Smooth muscle cell (in vitro differentiated cells): Measurements from ENCODE around the gene PLXNA1. TPM values are rescaled to one million over a fixed set of nuclear protein-coding genes. Genes with fewer than 3 reads are reported as not detected.

Source experiments
- DNase-seq: peaks from one replicate; lab custom pipeline; 2025; ENCODE audit not compliant: unreplicated experiment; lab: John Stamatoyannopoulos, UW
- H2AFZ ChIP-seq: fragments of 200-600 bp; sonication (generic); 2 replicates; pipeline ENCODE4 v1.6.0; 2016; ENCODE audit warnings: antibody characterized with exemption, low read depth, mild to moderate bottlenecking
- H3F3A ChIP-seq: fragments of 200-600 bp; sonication (generic); 2 replicates; pipeline ENCODE4 v1.6.0; 2017; ENCODE audit warnings: antibody characterized with exemption, low read depth
- H3K27ac ChIP-seq: fragments of 200-600 bp; sonication (generic); 2 replicates; pipeline ENCODE4 v1.5.1; 2016; ENCODE audit warnings: low read depth, mild to moderate bottlenecking
- H3K27me3 ChIP-seq: fragments of 200-600 bp; sonication (generic); 2 replicates; pipeline ENCODE4 v1.6.1; 2016; ENCODE audit warnings: low read depth, mild to moderate bottlenecking
- H3K36me3 ChIP-seq: fragments of 200-600 bp; sonication (generic); 2 replicates; pipeline ENCODE4 v1.5.1; 2016; ENCODE audit warnings: low read depth
- H3K4me1 ChIP-seq: fragments of 200-600 bp; sonication (generic); 2 replicates; pipeline ENCODE4 v1.5.1; 2016; ENCODE audit warnings: low read depth
- H3K4me2 ChIP-seq: fragments of 200-600 bp; sonication (generic); 2 replicates; pipeline ENCODE4 v1.6.0; 2016; ENCODE audit warnings: mild to moderate bottlenecking
- H3K4me3 ChIP-seq: fragments of 200-600 bp; sonication (generic); 2 replicates; pipeline ENCODE4 v1.5.1; 2016; ENCODE audit warnings: mild to moderate bottlenecking
- H3K79me2 ChIP-seq: fragments of 200-600 bp; sonication (generic); 2 replicates; pipeline ENCODE4 v1.6.0; 2016; ENCODE audit warnings: low read depth, mild to moderate bottlenecking
- H3K9ac ChIP-seq: fragments of 200-600 bp; sonication (generic); 2 replicates; pipeline ENCODE4 v1.6.0; 2016; ENCODE audit warnings: low read depth
- H3K9me3 ChIP-seq: fragments of 200-600 bp; sonication (generic); replicated peaks from 2 replicates; pipeline ENCODE4 v1.5.1; 2016; ENCODE audit warnings: low read depth
- H4K20me1 ChIP-seq: fragments of 200-600 bp; sonication (generic); 2 replicates; pipeline ENCODE4 v1.6.0; 2016; ENCODE audit warnings: low read depth
- CTCF ChIP-seq: fragments of 200-600 bp; sonication (generic); IDR thresholded peaks from 2 replicates; pipeline ENCODE4 v1.5.1; 2017; ENCODE audit warnings: borderline replicate concordance, mild to moderate bottlenecking, antibody characterized with exemption; ENCODE audit not compliant: insufficient read depth, poor library complexity, severe bottlenecking
- WGBS: methylation state at CpG from one replicate; pipeline ENCODE4 v1.1.7; 2016; ENCODE audit warnings: low lambda C conversion rate; 5-methylcytosine and 5-hydroxymethylcytosine counted together
- polyA plus RNA-seq: library from polyadenylated mRNA; unstranded; fragments of >200 nt; fragmentation: Nextera tagmentation; extraction: Ambion mirVana; gene quantifications from 2 replicates; pipeline ENCODE4 v1.2.1, GENCODE V29; 2016
- total RNA-seq: library from RNA; depleted of rRNA; stranded (reverse); fragments of >200 nt; gene quantifications from 2 replicates; pipeline ENCODE4 v1.2.3, GENCODE V29; 2014

PLXNA1 gene
- total and polyA plus RNA-seq, 2 experiments from 2014 or later = 37.9 to 50.8 TPM

- no peaks in the 10 kb centered on the region for H3K9me3 ChIP-seq
- H3K4me1 ChIP-seq = peaks cover 14% of the 10 kb centered on the region
- H4K20me1 ChIP-seq = peaks cover 76% of the 10 kb centered on the region
- TF ChIP-seq CTCF = no peak
- H3F3A ChIP-seq = no peaks in the 10 kb centered on the region
- no peak overlapping the region for H3K4me2 ChIP-seq
- no peaks in the 10 kb centered on the region for H3K27me3 ChIP-seq
- no peak overlapping the region for H2AFZ ChIP-seq
- DNase-seq = no peak
- H3K79me2 ChIP-seq = peaks cover 68% of the 10 kb centered on the region
- 99% methylated on average over 15 of the region's 15 CpGs for WGBS
- no peak overlapping the region for H3K4me3 ChIP-seq
- no peak overlapping the region for H3K9ac ChIP-seq
- no peaks in the 10 kb centered on the region for H3K36me3 ChIP-seq
- no peak overlapping the region for H3K27ac ChIP-seq
Observed at GRCh38 chr3:126999383-126999782, 16.5 kb downstream of the PLXNA1 start.

GRCh38 chr3:127000119-127000518, 17.2 kb downstream of the PLXNA1 start:
- H3K9me3 ChIP-seq = no peaks in the 10 kb centered on the region
- no peak overlapping the region for H3K27ac ChIP-seq
- H3K27me3 ChIP-seq = no peaks in the 10 kb centered on the region
- no peak overlapping the region for H3K4me2 ChIP-seq
- peaks cover 61% of the 10 kb centered on the region for H3K79me2 ChIP-seq
- TF ChIP-seq CTCF = no peak
- no peak overlapping the region for H3K4me3 ChIP-seq
- no peak overlapping the region for H3K9ac ChIP-seq
- peaks cover 14% of the 10 kb centered on the region for H3K4me1 ChIP-seq
- no peak overlapping the region for H2AFZ ChIP-seq
- H4K20me1 ChIP-seq = peaks cover 68% of the 10 kb centered on the region
- H3K36me3 ChIP-seq = no peaks in the 10 kb centered on the region
- no peak for DNase-seq
- 96% methylated on average over 15 of the region's 15 CpGs for WGBS
- no peaks in the 10 kb centered on the region for H3F3A ChIP-seq

- Histone ChIP-seq H3K79me2 (peaks cover 54% of the 10 kb centered on the region), H3K4me3 (no peak overlapping the region), H3K9me3 (no peaks in the 10 kb centered on the region), H3K4me2 (no peak overlapping the region), H3K9ac (no peak overlapping the region), H3F3A (no peaks in the 10 kb centered on the region), H3K27me3 (no peaks in the 10 kb centered on the region), H3K27ac (no peak overlapping the region), H3K36me3 (no peaks in the 10 kb centered on the region), H3K4me1 (peaks cover 14% of the 10 kb centered on the region), H2AFZ (no peak overlapping the region), H4K20me1 (peaks cover 62% of the 10 kb centered on the region)
- no peak for TF ChIP-seq CTCF
- WGBS = 98% methylated on average over 12 of the region's 12 CpGs
- DNase-seq = no peak
Observed at GRCh38 chr3:127000761-127001160, 17.8 kb downstream of the PLXNA1 start.

GRCh38 chr3:127001486-127002194, 18.7 kb downstream of the PLXNA1 start:
- H3K27me3 ChIP-seq = no peaks in the 10 kb centered on the region
- H3K4me2 ChIP-seq = peak overlapping the region; percentile 78
- TF ChIP-seq CTCF = no peak

More at GRCh38 chr3:127001486-127002194, 18.7 kb downstream of the PLXNA1 start:
- peaks cover 60% of the 10 kb centered on the region for H4K20me1 ChIP-seq
- no peak overlapping the region for H3K9ac ChIP-seq
- 65% methylated on average over 23 of the region's 23 CpGs for WGBS
- H3K4me1 ChIP-seq = peaks cover 14% of the 10 kb centered on the region
- H3K4me3 ChIP-seq = no peak overlapping the region
- no peaks in the 10 kb centered on the region for H3F3A ChIP-seq
- peaks cover 47% of the 10 kb centered on the region for H3K79me2 ChIP-seq
- no peaks in the 10 kb centered on the region for H3K9me3 ChIP-seq
- H2AFZ ChIP-seq = no peak overlapping the region
- H3K27ac ChIP-seq = peak overlapping the region; percentile 55
- H3K36me3 ChIP-seq = no peaks in the 10 kb centered on the region
- no peak for DNase-seq
